Measurements from ENCODE around the gene HEBP2.

DNA sequence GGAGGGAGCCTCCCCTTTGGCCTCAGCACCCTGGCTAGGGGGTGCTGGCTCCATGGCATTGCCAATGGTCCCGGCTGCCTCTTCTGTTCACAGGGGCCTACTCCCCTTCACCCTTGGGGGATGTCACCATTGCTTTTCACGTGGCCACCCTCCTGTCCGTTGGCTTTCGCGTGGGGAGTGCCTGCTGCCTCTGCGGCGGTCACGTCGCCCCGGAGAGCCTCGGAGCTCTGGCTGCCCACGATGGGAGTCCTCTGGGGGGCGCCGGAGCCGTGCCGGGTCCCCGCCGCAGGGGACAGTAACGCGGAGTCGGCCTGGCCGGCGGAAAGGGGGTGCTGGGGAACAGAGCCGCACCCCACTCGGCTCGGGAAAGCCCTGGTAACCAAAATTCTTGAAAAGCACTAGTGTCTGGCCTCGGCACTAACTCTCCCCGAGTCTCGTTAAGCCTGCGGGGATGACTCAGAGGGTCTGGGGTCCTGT is 661 bp upstream of the HEBP2 start:
- TF ChIP-seq SUZ12 (IDR thresholded peaks at IDR 0.05; ENCODE audit: extremely low read depth, insufficient read depth, insufficient read length) (no peak), ZNF274 (IDR thresholded peaks at IDR 0.05; ENCODE audit: low read depth, low read length) (no peak), YY1 (IDR thresholded peaks at IDR 0.05; ENCODE audit: insufficient read depth, insufficient read length) (no peak)
